Activated T-cell treated with anti-CD3 and anti-CD28 coated beads for 24 hours (primary cell): ENCODE results near the gene MIGA1.
"Not testable (repeated sequence)": the region's sequence is repeated elsewhere in the genome, so short reads cannot be mapped to it uniquely, and the experiment has no call there.

Experiments used
- DNase-seq: peaks from one replicate; pipeline ENCODE4 v3.0.0-alpha.2; 2020; ENCODE audit warnings: low read depth

The MIGA1 gene

GRCh38 chr1:77779529-77780281 is at the start of gene MIGA1:
Gene MIGA1 (plus strand): TSS chr1:77779649. CDS start chr1:77783253, 3,604 bp downstream.
- DNase-seq = peak; percentile 80

- no peak for DNase-seq
Measured at GRCh38 chr1:77732090-77732489, 47.4 kb upstream of the MIGA1 start.

- DNase-seq = no peak
Measured at GRCh38 chr1:77739235-77739634, 40.2 kb upstream of the MIGA1 start.

- DNase-seq = no peak
Measured at GRCh38 chr1:77741316-77741715, 38.1 kb upstream of the MIGA1 start.

GRCh38 chr1:77742011-77742555 is 37.4 kb upstream of the MIGA1 start:
- no peak for DNase-seq

- DNase-seq = no peak
Measured at GRCh38 chr1:77744576-77744975, 34.9 kb upstream of the MIGA1 start.

- DNase-seq = not testable (repeated sequence)
Measured at GRCh38 chr1:77749489-77749888, 30.0 kb upstream of the MIGA1 start.

GRCh38 chr1:77756052-77756754 is 23.2 kb upstream of the MIGA1 start:
- no peak for DNase-seq

- DNase-seq = no peak
Measured at GRCh38 chr1:77757066-77757584, 22.3 kb upstream of the MIGA1 start.

- no peak for DNase-seq
Measured at GRCh38 chr1:77757603-77758002, 21.8 kb upstream of the MIGA1 start.

DNA sequence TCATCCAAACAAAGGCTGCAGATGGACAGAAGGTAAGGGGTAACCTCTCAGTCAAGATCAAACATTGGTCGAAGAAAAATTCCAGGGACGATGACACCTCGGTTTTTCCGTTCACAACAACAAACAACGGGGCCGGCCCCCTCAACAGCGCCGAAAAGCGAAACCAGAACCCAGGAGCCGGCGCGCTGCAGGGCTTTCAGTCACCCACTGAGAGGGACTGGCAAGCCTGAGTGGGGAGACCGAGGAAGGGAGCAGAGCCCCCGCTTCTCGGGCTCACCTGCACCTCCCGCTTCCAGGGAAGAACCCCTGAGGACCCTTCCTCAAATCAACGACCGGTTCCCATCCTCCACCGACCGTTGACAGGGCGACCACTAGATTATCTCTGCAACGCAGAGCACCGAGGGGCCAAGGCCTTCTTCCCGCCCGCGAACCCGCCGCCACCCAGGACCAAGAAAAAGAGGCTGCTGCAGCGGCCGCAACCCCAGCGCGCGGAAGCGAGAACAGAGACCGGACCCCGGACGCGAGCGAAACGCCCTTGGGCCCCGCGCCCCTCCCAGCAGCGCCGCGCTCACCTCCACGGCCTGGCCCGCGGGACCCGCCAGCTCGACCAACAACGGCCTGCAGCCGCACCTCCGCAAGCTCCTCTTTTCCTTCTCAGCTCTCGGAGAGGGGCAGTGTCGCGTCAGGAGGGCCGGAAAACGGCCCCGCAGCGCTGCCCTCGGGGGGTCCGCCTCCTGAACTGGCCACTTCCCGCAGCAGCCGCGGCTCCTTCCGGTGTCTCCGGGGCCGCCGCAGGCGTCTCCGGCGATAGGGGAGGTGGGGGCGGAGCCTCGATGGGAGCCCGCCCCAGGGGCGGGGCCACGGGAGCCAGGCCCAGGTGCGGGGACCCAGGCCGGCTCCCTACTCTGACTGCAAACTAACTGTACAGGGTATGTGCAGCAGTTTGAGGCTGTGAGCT is 20.1 kb upstream of the MIGA1 start, which contains the start of gene USP33:
TSS of gene USP33 (minus strand) at position 782 of the 958 bp plus-strand sequence. CDS start 18,155 bp downstream, outside the sequence.
- DNase-seq = peak; percentile 85

- DNase-seq = no peak
Measured at GRCh38 chr1:77762072-77762476, 17.4 kb upstream of the MIGA1 start.

- no peak for DNase-seq
Measured at GRCh38 chr1:77768006-77768405, 11.4 kb upstream of the MIGA1 start.

DNA sequence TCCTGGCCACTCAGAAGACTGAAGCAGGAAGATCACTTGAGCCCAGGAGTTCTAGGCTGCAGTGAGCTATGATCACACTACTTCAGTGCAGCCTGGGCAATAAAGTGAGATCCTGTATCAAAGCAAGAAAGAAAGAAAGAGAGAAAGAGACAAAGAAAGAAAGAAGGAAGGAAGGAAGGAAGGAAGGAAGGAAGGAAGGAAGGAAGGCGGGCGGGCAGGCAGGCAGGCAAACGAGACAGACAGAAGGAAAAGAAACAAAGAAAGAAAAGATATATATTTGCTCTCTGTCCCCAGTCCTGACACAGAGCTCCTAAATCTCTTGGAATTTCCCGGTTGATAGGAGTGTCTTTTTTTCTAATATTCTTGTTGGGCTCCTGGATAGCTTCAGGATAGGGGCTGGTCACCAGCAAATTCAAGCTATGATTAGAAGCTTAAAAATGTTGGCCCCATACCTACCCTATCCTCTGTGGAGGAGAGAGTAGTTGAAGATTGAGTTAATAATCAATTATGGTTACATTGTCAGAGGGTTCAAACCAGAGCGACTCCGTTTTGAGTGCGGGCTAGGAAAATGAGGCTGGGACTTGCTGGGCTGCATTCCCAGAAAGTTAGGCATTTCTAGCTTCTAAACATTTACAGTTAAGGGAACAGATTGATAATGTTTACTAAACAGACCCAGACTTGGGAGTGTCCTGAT is 3.3 kb upstream of the MIGA1 start:
- DNase-seq = no peak

DNA sequence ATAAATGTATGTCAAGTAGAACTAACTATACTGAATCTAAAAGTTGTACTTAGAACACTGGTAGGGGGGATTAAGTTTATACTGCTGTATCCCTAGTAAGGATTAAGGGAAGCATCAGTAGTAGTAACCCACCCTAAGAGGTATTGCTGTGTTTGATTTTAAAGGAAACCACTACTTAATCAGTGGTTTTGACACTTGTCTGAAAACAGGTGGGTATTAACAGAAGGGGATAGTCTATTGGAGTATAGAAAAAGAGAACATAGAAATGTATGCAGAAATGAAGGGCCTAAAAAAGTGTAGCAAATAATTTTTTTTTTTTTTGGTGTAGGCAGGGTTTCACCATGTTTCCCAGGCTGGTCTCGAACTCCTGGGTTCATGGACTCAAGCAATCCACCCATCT is 2.2 kb downstream of the MIGA1 start:
- no peak for DNase-seq

GRCh38 chr1:77783141-77783540 is 3.7 kb downstream of the MIGA1 start:
- no peak for DNase-seq

DNA sequence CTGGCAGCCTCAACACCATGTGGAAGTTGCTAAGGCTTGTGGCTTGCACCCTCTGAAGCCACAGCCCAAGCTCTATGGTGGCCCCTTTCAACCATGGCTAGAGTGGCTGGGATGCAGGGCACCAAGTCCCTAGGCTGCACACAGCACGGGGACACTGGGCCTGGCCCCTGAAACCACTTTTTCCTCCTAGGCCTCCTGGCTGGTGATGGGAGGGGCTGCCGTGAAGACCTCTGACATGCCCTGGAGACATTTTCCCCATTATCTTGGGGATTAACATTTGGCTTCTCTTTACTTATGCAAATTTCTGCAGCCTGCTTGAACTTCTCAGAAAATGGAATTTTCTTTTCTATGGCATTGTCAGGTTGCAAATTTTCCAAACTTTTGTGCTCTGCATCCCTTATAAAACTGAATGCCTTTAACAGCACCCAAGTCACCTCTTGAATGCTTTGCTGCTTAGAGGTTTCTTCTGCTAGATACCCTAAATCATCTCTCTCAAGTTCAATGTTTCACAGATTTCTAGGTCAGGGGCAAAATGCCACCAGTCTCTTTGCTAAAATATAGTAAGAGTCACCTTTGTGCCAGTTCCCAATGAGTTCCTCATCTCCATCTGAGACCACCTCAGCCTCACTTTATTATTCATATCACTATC is 6.8 kb downstream of the MIGA1 start:
- not testable (repeated sequence) for DNase-seq

- DNase-seq = no peak
Measured at GRCh38 chr1:77794550-77794949, 15.1 kb downstream of the MIGA1 start.

GRCh38 chr1:77796695-77797405 is 17.4 kb downstream of the MIGA1 start:
- no peak for DNase-seq

DNA sequence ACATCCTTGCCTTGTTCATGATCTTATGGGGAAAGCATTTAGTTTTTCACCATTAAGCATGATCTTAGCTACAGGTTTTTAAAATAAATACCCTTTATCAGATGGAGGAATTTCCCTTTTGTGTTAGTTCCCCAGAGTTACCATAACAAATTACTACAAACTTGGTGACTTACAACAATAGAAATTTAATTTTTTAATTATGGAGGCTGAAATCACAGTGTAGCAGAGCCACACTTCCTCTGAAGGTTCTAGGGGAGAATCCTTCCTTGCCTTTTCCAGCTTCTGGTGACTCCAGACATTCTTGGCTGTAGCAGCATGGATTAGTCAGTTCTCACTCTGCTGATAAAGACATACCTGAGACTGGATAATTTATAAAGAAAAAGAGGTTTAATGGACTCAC is 18.5 kb downstream of the MIGA1 start:
- no peak for DNase-seq
